Right lobe of liver (tissue), 4 donors: ENCODE measurements around the gene PRDM1.

Experiments
- POLR2A ChIP-seq: fragments of 450-650 bp; IDR thresholded peaks from one replicate; pipeline ENCODE4 v1.6.1; 2017; ENCODE audit warnings: antibody characterized with exemption, mild to moderate bottlenecking
- TF ChIP-seq, protein P1 (sequence below), 4 donors: fragments of 200-600 bp in 3 of 4; fragments of 450-650 bp in 1 of 4; IDR thresholded peaks; one replicate each; pipeline versions ENCODE4 v1.5.1 to v1.8.0; 2016 to 2022; ENCODE audit warnings: antibody characterized with exemption in 4 of 4, mild to moderate bottlenecking in 2 of 4
- donor health status: DM: no; HTN: no; CAD: no.
- donor health status: DM: no; HTN: no; CAD: no.
- donor health status: DM: no; HTN: yes; CAD: no.

DNA sequence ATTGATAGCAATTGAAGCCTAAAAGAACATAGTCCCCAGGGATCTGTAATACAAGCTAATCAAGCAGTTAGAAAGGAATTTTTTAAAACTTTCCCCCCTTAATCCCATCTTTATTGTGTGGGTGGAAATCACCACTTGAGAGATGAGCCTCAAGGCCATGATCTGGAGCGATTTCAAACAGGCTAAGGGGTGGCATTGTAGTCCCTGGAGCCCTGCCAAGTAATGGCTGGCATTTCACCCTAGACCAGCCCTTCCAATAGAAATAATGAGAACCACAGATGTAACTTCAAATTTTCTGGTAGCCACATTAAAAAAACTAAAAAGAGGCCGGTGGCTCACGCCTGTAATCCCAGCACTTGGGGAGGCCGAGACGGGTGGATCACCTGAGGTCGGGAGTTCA lies 46.9 kb downstream of the PRDM1 start:
- no peak for TF ChIP-seq POLR2A
- TF ChIP-seq, protein P1, sequence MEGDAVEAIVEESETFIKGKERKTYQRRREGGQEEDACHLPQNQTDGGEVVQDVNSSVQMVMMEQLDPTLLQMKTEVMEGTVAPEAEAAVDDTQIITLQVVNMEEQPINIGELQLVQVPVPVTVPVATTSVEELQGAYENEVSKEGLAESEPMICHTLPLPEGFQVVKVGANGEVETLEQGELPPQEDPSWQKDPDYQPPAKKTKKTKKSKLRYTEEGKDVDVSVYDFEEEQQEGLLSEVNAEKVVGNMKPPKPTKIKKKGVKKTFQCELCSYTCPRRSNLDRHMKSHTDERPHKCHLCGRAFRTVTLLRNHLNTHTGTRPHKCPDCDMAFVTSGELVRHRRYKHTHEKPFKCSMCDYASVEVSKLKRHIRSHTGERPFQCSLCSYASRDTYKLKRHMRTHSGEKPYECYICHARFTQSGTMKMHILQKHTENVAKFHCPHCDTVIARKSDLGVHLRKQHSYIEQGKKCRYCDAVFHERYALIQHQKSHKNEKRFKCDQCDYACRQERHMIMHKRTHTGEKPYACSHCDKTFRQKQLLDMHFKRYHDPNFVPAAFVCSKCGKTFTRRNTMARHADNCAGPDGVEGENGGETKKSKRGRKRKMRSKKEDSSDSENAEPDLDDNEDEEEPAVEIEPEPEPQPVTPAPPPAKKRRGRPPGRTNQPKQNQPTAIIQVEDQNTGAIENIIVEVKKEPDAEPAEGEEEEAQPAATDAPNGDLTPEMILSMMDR (IDR thresholded peaks at IDR 0.05), result no peak
